ENCODE results near the gene NCOR1. TPM values are rescaled to one million over a fixed set of nuclear protein-coding genes. Genes with fewer than 3 reads are reported as not detected.

Gene NCOR1
- total and polyA plus RNA-seq, 9 of the 15 experiments (the other 6 are each of a cell fraction or from before 2014, with no cell fraction given): 20.2 to 66.5 (median 50.9) TPM

DNA sequence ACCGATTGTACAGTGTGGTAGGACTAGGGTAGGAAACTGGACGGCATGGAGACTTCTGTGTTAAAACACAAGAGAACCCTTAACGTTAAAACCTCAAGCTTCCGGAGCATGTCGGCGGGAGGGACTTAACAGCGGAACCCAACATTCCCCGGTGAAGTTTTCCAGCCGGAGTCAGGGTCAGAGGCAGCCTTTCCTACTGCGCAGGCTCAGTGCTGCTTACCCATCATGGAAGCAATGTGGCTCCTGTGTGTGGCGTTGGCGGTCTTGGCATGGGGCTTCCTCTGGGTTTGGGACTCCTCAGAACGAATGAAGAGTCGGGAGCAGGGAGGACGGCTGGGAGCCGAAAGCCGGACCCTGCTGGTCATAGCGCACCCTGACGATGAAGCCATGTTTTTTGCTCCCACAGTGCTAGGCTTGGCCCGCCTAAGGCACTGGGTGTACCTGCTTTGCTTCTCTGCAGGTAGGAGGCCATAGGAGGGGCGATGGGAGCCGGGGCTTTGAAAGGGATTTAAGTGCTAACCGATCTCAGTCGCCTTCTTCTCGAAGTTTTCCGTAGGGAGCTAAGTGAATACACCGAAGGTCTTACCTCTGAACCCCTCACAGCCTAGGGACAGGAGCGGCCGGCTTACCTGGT, 1.8 kb upstream of the NCOR1 start, which contains the start of gene PIGL (continued):
- TF ChIP-seq ZNF717 (CRISPR knock-in tag; IDR thresholded peaks at IDR 0.05) (no peak), JUND (IDR thresholded peaks at IDR 0.05; ENCODE audit: borderline replicate concordance, low read depth, low read length) (peak; percentile 65), JUND (tag; IDR thresholded peaks at IDR 0.05; ENCODE audit: borderline replicate concordance, low read depth, low read length) (no peak; the same call in 2 of the 3 replicates), GATAD2A (IDR thresholded peaks at IDR 0.05) (no peak; the same call in 1 of the 2 replicates), NONO (IDR thresholded peaks at IDR 0.05; ENCODE audit: low read depth in 2 of 2, low read length in 1 of 2) (no peak), ZBTB8A (IDR thresholded peaks at IDR 0.05; ENCODE audit: partially characterized antibody) (no peak), CBX1 (IDR thresholded peaks at IDR 0.05; ENCODE audit: low read depth) (peak; percentile 68; the same call in 1 of the 2 replicates), SIN3A (IDR thresholded peaks at IDR 0.05; ENCODE audit: borderline replicate concordance in 2 of 2, control insufficient read depth in 1 of 2, low read depth in 2 of 2, low read length in 2 of 2) (peak in 1 of 2 experiments; percentile 56; a peak in 1 of 4 replicates), RBM25 (IDR thresholded peaks at IDR 0.05; ENCODE audit: low read depth, low read length, severe bottlenecking) (no peak), ZMIZ1 (IDR thresholded peaks at IDR 0.05; ENCODE audit: low read depth in 2 of 2, low read length in 2 of 2) (no peak), ZSCAN29 (IDR thresholded peaks at IDR 0.05) (no peak), FOXJ3 (CRISPR knock-in tag; IDR thresholded peaks at IDR 0.05) (no peak), ATF4 (CRISPR knock-in tag; IDR thresholded peaks at IDR 0.05) (no peak), SRSF9 (IDR thresholded peaks at IDR 0.05; ENCODE audit: borderline replicate concordance, low read depth, low read length) (no peak), TRIM28 (IDR thresholded peaks at IDR 0.05) (no peak), ZNF311 (CRISPR knock-in tag; IDR thresholded peaks at IDR 0.05) (no peak), CEBPB (tag; IDR thresholded peaks at IDR 0.05) (no peak), NFIC (IDR thresholded peaks at IDR 0.05) (peak; percentile 55), BCOR (IDR thresholded peaks at IDR 0.05) (no peak), SRF (CRISPR knock-in tag; IDR thresholded peaks at IDR 0.05) (no peak), BMI1 (IDR thresholded peaks at IDR 0.05; ENCODE audit: low read length) (no peak), TAL1 (IDR thresholded peaks at IDR 0.05) (no peak)
- TF ChIP-seq, protein P1, sequence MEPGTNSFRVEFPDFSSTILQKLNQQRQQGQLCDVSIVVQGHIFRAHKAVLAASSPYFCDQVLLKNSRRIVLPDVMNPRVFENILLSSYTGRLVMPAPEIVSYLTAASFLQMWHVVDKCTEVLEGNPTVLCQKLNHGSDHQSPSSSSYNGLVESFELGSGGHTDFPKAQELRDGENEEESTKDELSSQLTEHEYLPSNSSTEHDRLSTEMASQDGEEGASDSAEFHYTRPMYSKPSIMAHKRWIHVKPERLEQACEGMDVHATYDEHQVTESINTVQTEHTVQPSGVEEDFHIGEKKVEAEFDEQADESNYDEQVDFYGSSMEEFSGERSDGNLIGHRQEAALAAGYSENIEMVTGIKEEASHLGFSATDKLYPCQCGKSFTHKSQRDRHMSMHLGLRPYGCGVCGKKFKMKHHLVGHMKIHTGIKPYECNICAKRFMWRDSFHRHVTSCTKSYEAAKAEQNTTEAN (CRISPR knock-in tag; IDR thresholded peaks at IDR 0.05): no peak
- TF ChIP-seq, protein P2, sequence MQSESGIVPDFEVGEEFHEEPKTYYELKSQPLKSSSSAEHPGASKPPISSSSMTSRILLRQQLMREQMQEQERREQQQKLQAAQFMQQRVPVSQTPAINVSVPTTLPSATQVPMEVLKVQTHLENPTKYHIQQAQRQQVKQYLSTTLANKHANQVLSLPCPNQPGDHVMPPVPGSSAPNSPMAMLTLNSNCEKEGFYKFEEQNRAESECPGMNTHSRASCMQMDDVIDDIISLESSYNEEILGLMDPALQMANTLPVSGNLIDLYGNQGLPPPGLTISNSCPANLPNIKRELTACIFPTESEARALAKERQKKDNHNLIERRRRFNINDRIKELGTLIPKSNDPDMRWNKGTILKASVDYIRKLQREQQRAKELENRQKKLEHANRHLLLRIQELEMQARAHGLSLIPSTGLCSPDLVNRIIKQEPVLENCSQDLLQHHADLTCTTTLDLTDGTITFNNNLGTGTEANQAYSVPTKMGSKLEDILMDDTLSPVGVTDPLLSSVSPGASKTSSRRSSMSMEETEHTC (IDR thresholded peaks at IDR 0.05): no peak
